ENCODE results near the gene EYS.

DNA sequence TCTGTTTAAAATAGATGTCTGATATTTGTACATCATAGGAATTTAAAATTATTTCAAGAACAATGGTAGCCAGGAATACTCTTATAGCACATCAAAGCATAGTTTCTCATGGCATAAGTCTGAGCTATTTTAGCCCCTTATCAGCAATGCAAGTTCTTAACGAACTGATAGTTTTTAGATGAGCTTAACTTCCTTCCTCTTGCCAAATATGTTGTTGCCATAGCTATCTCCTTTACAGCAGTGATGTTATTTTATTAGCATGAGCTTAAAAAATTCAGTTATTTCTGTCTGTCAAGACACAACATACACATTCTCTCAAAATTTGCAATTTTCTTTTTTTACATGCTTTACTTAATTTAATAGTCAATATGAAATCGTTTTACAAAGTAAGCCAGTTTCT, 1204.2 kb downstream of the EYS start:
- TF ChIP-seq POLR2A (IDR thresholded peaks at IDR 0.05) (no peak), CTCF (IDR thresholded peaks at IDR 0.05) (no peak), POLR2AphosphoS5 (IDR thresholded peaks at IDR 0.05) (no peak)

Data from gastroesophageal sphincter (tissue), 3 donors.